ENCODE data around the gene PFDN2. TPM values are rescaled to one million over a fixed set of nuclear protein-coding genes. Genes with fewer than 3 reads are reported as not detected.

The PFDN2 gene
- total RNA-seq, result 98.4 and 132 TPM in 2 replicates

- Histone ChIP-seq H3K36me3 (ENCODE audit: control insufficient read depth, insufficient read depth, low read length) (peaks cover 2% of the 10 kb centered on the region), H3K4me3 (ENCODE audit: low read depth, low read length) (peak within 1 kb of the TSS; percentile 99), H3K27me3 (ENCODE audit: control insufficient read depth, insufficient read depth, low read length) (no peaks in the 10 kb centered on the region)
- no peak for DNase-seq (ENCODE audit: low read depth)
- no peak for TF ChIP-seq CTCF (IDR thresholded peaks at IDR 0.05; ENCODE audit: insufficient read depth, low read length, poor library complexity, severe bottlenecking)
These were observed at the start of gene PFDN2, which contains the start of gene NIT1 for GRCh38 chr1:161117759-161118581. Gene PFDN2, minus strand, starts transcription at chr1:161118037. Its CDS starts 11 bp downstream, at chr1:161118026. Gene NIT1, plus strand, starts transcription at chr1:161118105. Its CDS starts 72 bp downstream, at chr1:161118177.

GRCh38 chr1:161166669-161167548 is 49.1 kb upstream of the PFDN2 start:
- no peak for DNase-seq (ENCODE audit: low read depth)
- H3K27me3 ChIP-seq (ENCODE audit: control insufficient read depth, insufficient read depth, low read length), result no peaks in the 10 kb centered on the region
- peak overlapping the region; percentile 80 for H3K4me3 ChIP-seq (ENCODE audit: low read depth, low read length)
- no peak for TF ChIP-seq CTCF (IDR thresholded peaks at IDR 0.05; ENCODE audit: insufficient read depth, low read length, poor library complexity, severe bottlenecking)
- H3K36me3 ChIP-seq (ENCODE audit: control insufficient read depth, insufficient read depth, low read length), result peaks cover 5% of the 10 kb centered on the region

GRCh38 chr1:161165742-161166668 is 48.2 kb upstream of the PFDN2 start, which contains the start of gene PPOX:
Gene PPOX, plus strand, starts transcription at chr1:161166426. Its CDS starts 422 bp downstream, at chr1:161166848.
- Histone ChIP-seq H3K4me3 (ENCODE audit: low read depth, low read length) (peak within 1 kb of the TSS; percentile 80), H3K36me3 (ENCODE audit: control insufficient read depth, insufficient read depth, low read length) (peaks cover 4% of the 10 kb centered on the region), H3K27me3 (ENCODE audit: control insufficient read depth, insufficient read depth, low read length) (no peaks in the 10 kb centered on the region)
- DNase-seq (ENCODE audit: low read depth), result peak; percentile 97
- peak; percentile 67 for TF ChIP-seq CTCF (IDR thresholded peaks at IDR 0.05; ENCODE audit: insufficient read depth, low read length, poor library complexity, severe bottlenecking)

- TF ChIP-seq CTCF (IDR thresholded peaks at IDR 0.05; ENCODE audit: insufficient read depth, low read length, poor library complexity, severe bottlenecking), result no peak
- Histone ChIP-seq H3K4me3 (ENCODE audit: low read depth, low read length) (peak overlapping the region; percentile 80), H3K27me3 (ENCODE audit: control insufficient read depth, insufficient read depth, low read length) (no peaks in the 10 kb centered on the region), H3K36me3 (ENCODE audit: control insufficient read depth, insufficient read depth, low read length) (peaks cover 4% of the 10 kb centered on the region)
- no peak for DNase-seq (ENCODE audit: low read depth)
These were observed 47.2 kb upstream of the PFDN2 start for GRCh38 chr1:161164901-161165610.

GRCh38 chr1:161163793-161164192 is 46.0 kb upstream of the PFDN2 start:
- H3K36me3 ChIP-seq (ENCODE audit: control insufficient read depth, insufficient read depth, low read length), result peaks cover 2% of the 10 kb centered on the region
- H3K27me3 ChIP-seq (ENCODE audit: control insufficient read depth, insufficient read depth, low read length), result no peaks in the 10 kb centered on the region
- DNase-seq (ENCODE audit: low read depth), result no peak
- TF ChIP-seq CTCF (IDR thresholded peaks at IDR 0.05; ENCODE audit: insufficient read depth, low read length, poor library complexity, severe bottlenecking), result no peak
- H3K4me3 ChIP-seq (ENCODE audit: low read depth, low read length), result no peak overlapping the region

Measured in kidney epithelial cell (primary cell).